GM21528 (cell line): Measurements from ENCODE around the gene SH3PXD2A.
"Not testable (repeated sequence)": the region's sequence is repeated elsewhere in the genome, so short reads cannot be mapped to it uniquely, and the experiment has no call there.

ENCODE experiments used
- ATAC-seq: cut with Tn5 transposase; IDR thresholded peaks from one replicate; pipeline ENCODE4 v1.9.1; 2021; ENCODE audit warnings: mild to moderate bottlenecking, moderate library complexity; ENCODE audit not compliant: unreplicated experiment, low FRiP score

Gene SH3PXD2A

DNA sequence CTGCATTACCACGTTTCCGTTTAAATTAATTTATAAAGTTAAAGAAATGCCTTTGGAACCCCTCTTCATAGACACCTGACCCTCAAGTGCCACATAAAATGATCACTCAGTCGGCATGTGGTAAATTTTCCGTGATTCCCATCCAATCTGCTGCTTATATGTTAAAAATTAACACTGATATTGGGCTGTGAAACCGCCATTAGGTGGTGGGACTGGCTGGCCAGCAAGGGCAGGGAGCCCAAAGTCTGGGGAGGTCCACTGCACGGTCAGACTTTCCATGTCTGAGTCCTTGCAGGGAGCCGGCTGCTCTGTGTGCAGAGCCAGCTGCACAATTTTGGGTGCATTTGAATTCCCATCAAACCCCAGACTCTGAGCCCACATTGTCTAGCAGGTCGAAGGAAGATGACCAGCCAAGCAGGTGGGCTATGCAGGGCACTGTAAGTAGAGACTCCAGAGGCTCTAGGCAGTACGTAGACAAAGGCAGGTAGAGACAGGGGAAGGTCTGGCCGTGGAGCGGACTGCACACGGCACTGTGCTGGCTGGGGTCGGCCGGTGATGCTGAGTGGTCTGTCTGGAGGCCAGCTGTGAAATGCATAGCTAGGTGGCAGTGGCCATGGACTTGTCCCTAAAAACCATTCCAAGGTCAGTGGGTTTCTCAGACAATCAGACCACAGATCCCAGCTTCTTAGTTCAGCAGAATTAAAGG, 122.9 kb downstream of the SH3PXD2A start:
- ATAC-seq, result no peak

DNA sequence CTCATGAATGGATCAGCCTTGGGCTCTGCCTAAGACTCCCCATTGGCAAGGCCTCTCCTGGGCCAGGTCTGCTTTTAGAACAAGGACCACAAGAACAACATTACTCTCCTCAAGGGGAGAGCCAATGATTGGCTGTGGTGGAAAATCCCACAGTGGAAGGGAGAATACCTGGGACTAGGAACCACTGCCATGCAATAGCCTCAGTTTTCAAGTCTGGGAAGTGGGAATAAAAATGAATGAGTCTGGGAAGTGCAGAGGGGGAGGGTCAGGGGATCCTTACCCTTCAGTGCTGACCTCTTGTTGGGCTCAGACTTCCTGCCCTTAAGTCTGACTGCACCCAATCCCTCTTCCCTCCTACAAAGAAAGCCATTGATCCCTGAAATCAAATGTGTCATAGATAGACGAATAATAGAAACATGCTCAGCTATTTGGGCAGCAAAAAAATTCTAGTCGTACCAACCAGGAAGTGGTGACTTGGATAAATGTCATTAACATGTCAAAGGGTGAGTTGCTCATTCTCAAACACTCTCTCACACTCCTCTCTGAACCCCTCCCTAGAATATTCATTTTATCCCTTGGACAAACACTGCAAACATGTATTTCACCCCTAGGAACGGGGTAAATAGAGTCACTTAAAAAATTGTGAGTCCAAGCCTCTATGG, 123.6 kb downstream of the SH3PXD2A start:
- no peak for ATAC-seq

- not testable (repeated sequence) for ATAC-seq
Measured at GRCh38 chr10:103731026-103731425, 124.3 kb downstream of the SH3PXD2A start.

- no peak for ATAC-seq
Measured at GRCh38 chr10:103729851-103730250, 125.5 kb downstream of the SH3PXD2A start.

DNA sequence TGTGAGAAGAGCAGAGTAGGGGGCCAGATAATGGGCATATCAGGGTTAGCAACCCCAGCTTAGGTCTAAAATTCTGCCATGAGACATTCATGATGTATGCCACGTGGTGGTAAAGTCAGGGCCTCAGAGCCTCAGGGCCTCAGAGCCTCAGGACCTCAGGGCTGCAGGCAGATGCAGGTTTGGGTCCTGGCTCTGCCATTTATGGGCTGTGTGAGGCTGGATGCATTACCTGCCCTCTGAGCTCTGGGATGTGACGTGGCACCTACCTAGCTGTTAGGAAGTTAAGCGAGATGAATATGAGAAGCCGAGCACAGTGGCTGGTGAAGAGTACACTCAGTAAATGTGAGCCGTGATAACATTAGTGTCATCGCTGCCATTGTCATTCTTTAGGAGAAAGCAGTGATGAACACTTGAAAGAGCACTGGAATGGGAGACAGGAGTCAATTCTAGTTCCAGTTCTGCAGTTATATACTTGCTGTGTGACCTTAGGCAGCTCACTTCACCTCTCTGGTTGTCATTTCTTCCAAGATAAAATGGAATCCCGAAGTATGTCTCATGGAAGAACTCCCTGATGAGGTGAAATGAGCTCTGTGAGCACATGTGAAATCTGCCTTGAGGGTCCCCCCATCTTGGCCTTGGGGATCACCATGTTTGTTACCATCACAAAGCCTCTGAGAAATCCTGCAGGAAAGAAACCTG, 127.2 kb downstream of the SH3PXD2A start:
- ATAC-seq, result no peak

DNA sequence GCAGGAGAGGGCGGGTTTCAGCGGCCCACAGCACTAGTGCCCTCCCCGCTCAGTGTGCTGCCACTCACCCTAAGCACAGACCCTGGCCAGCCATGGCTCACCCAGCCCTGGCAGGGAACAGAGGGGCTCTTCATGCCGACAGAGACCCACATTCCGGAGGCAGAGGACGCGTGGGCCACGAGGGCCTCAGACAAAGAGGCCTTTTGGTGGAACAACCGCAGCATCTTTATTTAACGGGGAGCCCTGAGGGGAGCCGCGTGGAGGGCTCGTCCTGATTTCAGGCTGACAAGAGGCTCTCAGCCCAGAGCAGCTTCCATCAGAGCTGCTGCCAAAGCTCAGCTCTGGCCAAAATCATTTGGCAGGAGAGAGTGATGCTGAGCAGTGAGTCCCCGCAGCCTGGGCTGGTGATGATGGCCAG, 127.8 kb downstream of the SH3PXD2A start:
- no peak for ATAC-seq

- no peak for ATAC-seq
Measured at GRCh38 chr10:103726637-103727036, 128.7 kb downstream of the SH3PXD2A start.

DNA sequence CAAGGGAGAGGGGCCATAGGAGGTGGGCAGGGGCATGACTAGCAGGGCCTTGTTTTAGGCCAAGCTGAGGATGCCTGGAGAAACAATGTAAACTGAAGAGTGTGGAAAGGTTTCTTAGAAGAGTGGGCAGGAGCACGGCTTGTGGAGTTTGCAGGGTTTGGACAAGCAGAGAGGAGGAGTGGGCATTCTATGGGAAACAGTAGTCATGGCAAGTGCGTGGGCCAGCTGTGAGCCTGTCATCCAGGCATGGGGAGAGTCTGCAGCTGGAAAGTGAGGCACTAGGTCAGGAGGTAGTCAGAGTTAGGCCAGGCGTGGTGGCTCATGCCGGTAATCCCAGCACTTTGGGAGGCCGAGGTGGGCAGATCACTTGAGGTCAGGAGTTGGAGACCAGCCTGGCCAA, 130.1 kb downstream of the SH3PXD2A start:
- ATAC-seq, result no peak

GRCh38 chr10:103724771-103725170, 130.6 kb downstream of the SH3PXD2A start:
- no peak for ATAC-seq

- ATAC-seq, result no peak
Measured at GRCh38 chr10:103724074-103724473, 131.3 kb downstream of the SH3PXD2A start.

GRCh38 chr10:103723557-103723956, 131.8 kb downstream of the SH3PXD2A start:
- no peak for ATAC-seq

- ATAC-seq, result no peak
Measured at GRCh38 chr10:103722632-103723031, 132.7 kb downstream of the SH3PXD2A start.

- no peak for ATAC-seq
Measured at GRCh38 chr10:103720964-103721335, 134.4 kb downstream of the SH3PXD2A start.

GRCh38 chr10:103720328-103720963, 134.9 kb downstream of the SH3PXD2A start:
- ATAC-seq, result no peak

DNA sequence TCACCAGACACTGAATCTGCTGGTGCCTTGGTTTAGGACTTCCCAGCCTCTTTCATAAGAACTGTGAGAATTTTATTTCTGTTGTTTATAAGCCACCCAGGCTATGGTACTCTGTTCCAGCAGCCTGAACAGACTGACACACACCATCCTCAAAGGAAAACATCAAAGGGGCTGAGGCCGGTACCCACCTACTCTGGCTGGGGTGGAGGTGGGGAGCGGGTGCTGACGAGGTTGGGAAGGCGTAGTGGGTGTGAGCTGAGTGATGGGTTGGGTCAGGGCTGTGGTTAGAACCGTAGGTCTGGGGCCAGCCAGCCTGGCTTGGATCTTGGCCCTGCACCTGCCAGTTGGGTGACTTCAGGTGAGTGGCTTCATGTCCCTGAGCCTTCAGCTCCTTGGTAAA, 136.3 kb downstream of the SH3PXD2A start:
- ATAC-seq, result no peak

DNA sequence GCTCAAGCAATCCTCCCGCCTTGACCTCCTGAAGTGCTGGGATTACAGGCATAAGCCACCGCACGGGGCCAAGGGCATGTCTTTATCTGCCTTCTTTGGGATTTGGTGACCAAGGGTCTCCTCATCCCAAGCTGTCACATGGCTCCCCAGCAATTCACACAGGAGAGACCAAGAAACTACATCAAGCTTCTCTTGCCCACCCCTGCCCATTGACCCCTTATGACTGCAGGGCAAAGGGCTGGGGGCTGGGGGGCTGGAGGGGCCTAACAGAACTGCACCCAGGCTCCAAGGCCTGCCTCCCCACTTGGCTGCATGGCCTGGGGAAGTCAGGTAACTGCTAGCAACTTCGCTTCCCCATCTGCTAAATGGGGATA, 137.1 kb downstream of the SH3PXD2A start:
- no peak for ATAC-seq

DNA sequence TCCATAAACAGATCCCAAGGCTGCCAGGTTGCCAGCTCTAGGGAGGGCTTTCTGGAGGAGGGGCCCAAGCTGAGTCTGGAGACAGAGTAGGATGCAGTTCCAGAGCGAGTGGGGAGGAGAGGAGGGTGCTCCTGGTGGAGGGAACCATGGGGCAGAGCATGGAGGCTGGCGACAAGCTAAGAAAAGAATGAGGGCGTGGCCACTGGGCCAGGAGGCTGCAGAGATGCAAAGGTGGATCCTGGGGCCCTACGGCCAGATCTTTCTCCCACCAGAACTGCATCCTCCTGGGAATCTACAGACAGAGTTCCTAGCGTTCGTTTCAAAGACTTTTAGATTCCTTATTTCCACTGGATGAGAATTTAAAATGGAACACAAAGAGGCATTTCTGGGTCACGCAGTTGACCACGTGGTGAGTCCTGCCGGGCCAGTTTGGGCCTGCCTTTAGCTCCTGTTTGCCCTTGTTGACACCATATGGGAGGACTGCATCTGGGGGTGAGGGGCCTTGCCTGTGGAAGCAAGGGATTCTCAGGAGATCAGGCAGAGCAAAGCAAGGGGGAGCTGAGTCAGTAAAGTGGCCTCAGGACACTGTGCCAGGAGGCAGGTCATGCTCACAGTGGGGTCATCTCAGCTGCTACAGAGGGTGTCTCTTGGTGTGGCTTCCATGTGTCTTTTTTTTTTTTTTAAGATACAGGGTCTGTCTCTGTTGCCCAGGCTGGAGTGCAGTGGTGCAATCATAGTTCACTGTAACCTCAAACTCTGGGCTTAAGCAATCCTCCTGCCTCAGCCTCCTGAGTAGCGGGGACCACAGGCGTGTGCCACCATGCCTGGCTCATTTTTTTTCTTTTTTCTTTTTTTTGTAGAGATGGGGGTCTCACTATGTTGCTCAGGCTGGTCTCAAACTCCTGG, 137.8 kb downstream of the SH3PXD2A start:
- no peak for ATAC-seq

DNA sequence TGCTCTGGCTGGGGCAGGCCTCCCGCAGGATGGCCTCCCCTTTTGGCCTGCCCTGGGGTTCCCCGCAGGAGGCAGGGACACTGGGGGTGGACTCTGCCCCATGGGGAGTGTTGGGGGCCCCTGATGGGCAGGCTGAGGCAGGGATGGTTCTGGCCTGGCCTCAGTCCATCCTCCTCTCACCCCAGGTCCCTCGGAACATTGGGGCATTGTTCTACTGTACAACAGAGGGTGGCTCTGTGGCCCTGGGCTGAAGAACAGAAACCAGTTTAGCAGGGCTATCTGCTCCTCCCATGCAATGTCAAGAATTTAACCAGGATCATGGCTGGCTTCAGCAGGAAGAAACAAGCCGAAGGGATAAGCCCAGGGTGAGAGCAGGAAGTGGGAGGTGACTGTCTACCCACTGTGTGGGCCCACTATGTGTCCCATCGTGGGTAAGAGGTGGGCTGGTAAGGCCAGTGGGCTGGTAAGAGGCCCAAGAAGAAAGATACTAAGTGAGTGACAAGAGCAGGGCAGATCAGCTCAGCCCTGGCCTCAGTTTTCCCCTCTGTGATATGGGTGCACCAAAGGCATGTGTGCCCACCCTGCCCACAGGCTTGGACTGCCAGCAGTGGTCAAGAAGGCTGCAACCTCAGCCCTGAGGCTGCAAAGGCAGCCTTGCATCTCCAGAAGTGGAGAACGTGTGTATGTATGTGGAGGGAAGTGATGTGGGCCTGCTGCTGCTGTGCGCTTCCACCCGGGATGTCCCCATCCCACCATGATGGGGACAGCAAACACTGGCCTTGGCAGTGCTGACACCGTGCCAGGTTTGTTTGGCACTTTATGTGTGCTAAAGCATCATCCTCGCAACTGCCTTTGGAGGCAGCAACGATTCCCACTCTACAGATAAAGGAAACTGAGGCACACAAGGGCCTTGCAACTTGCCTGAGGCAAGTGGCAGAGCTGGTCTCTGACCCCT, 138.9 kb downstream of the SH3PXD2A start:
- no peak for ATAC-seq

- ATAC-seq, result no peak
Measured at GRCh38 chr10:103715430-103715829, 139.9 kb downstream of the SH3PXD2A start.
